HG03103 (cell line): ENCODE measurements around the gene PPP1R2C.

Experiments used
- ATAC-seq: cut with Tn5 transposase; IDR thresholded peaks from one replicate; pipeline ENCODE4 v1.9.1; 2021; ENCODE audit warnings: low read depth; ENCODE audit not compliant: unreplicated experiment

PPP1R2C gene

GRCh38 chrX:42751573-42751972 lies 26.4 kb downstream of the PPP1R2C start:
- no peak for ATAC-seq

- no peak for ATAC-seq
These were observed 29.7 kb downstream of the PPP1R2C start for GRCh38 chrX:42748067-42748850.

- no peak for ATAC-seq
These were observed 31.4 kb downstream of the PPP1R2C start for GRCh38 chrX:42746606-42747005.

GRCh38 chrX:42740456-42740855 lies 37.5 kb downstream of the PPP1R2C start:
- no peak for ATAC-seq

GRCh38 chrX:42739741-42740140 lies 38.2 kb downstream of the PPP1R2C start:
- ATAC-seq, result no peak

- ATAC-seq, result no peak
These were observed 38.7 kb downstream of the PPP1R2C start for GRCh38 chrX:42739258-42739657.

- ATAC-seq, result no peak
These were observed 39.4 kb downstream of the PPP1R2C start for GRCh38 chrX:42738552-42738951.

GRCh38 chrX:42735250-42735649 lies 42.7 kb downstream of the PPP1R2C start:
- no peak for ATAC-seq

- ATAC-seq, result no peak
These were observed 45.5 kb downstream of the PPP1R2C start for GRCh38 chrX:42732506-42732905.
